GM19239 (cell line): ENCODE results near the gene SELENOO.

ENCODE experiments used
- DNase-seq: peaks from one replicate; pipeline ENCODE4 v3.0.0; 2011; ENCODE audit warnings: low spot score; ENCODE audit not compliant: insufficient read length
- FAIRE-seq: peaks from 2 replicates; lab custom pipeline; 2011; peaks lifted over from hg19 to GRCh38; lab: Jason Lieb, UNC

The SELENOO gene

DNA sequence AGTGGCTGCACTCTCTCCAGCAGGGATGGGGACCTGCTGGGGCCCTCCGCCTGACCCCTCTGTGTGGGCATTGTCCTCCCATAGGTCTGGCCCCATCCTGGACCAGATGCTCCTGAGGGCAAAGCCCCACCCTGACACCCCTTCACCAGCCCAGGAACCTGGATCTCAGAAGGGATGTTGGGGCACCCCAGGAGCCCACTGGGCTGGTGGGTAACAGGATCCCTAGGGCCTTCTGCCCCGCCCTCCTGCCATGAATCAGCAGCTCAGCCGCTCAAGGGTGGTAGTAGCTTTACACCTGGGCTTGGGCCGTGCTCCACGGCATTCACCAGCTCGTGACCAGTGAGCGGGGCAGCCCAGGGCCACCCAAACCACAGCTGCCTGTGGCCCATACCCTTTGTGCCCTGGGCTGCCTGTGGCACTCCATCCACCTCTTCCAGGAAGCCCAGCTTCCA is 61.7 kb downstream of the SELENOO start:
- no peak for DNase-seq
- no peak for FAIRE-seq

DNA sequence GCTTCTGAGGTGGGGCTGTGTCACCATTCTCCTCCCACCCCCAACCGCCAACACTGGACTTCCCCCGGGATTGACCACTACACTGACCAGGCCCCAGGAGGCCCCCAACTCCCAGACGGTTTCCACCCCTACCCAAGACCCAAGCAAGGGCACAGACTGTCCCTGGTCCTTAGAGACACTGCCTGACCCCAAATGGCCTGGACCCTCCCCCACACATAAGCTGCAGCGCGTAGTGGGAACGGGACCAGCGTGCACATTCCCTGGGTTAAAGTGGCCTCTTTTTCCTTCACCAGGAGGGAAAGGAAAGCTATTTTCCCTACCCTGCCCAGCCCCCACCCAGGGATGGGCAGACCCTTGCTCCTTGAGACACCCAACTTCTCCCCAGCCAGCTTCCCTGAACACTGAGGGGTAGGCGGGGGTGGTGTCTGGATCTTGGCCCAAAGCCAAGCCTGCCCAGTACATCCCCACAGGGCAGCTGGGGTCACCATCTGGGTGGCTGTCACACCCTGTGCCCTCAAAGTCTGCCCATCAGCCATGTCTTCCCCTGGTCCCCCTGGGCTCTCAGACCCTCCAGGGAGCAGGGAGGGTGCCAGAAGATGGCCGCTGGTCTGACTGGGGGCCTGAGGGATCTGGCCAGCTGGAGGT is 62.3 kb downstream of the SELENOO start:
- FAIRE-seq (no peak), DNase-seq (no peak)

DNA sequence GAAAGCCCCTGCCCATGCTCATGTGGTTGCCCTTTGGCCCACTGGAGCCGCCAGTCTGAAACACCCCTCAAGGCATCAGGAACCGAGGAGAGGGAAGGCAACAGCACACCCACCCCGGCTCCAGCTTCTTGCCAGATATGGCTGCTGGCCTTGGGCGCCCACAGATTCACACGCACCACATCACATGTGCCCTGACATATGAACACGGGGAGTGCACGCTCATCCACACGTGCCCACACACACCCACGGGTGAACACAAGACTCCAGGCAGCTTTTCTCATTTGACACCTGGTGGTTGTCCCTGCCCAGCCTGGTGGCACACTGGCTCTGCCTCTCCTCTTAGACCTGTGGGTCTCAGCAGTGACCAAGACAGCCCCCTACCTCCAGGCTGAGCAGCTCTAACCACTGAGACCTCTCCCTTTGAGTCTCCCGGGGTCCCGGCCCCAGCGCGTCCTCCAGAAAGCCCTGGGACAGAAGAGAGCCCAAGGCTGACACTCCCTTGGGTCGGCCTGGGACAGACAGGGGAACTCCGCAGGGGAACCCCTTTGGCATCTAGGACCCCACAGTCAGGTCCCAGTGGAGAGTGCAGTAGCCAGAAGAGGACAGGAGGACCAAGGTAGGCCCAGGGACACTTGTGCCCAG is 63.4 kb downstream of the SELENOO start:
- FAIRE-seq, result no peak
- no peak for DNase-seq

DNA sequence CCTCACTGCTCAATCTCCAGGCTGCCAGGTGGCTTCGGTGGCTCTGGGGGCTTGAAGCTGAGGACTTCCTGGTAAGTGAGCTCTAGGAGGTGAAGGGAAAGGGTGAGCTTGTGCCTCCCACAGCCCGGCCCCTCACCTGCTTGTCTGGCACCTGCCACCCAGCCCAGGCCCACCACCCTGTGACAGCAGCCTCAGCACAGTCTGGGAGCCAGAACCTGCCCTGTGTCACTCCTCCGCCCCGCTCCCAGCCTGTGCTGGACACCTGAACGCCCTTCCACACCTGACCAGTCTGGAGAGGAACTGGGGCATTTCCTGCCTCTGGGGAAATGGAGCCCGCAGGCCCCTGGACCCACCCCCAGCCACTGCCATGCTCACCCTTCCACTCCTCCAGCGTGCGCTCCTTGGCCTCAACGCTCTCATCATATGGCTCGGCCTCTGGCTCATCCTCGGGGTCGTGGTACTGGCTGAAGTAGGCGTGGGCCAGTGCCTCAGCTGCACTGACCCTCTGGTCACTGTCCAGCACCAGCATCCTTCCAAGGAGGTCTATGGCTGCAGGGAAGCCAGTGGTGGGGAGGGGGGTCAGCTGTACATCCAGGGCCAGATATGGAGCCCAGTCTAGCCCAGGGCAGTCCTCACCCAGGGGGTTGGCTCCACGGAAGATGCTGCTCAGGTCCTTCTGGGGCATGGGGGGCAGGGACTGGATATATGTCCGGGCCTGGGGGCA is 64.3 kb downstream of the SELENOO start:
- no peak for FAIRE-seq
- DNase-seq, result no peak

DNA sequence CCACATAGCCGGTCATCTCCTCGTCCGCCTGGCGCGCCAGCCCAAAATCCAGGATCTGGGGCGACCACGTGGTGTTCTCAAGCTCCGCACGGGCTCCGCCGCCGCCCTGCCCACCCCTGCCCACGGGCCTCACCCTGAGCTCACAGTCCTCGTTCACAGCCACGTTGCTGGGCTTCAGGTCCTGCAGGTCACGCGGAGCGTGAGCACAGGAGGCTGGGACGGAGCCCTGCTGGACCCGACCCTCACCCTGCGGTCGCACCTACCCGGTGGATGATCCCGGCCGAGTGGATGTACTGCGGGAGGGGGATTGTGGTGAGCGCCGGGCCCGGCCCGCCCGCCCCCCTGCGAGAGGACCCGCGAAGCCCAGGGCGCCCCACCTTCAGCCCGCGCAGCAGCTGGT is 66.2 kb downstream of the SELENOO start:
- DNase-seq, result no peak
- no peak for FAIRE-seq
